Neural cell (in vitro differentiated cells): ENCODE results near the gene C9orf40. TPM values are rescaled to one million over a fixed set of nuclear protein-coding genes. Genes with fewer than 3 reads are reported as not detected.

Source experiments
- H2AFZ ChIP-seq: fragments of 200-600, 300-800 bp; sonication (generic), shearing (Covaris generic); 2 replicates; pipeline ENCODE4 v1.6.0; 2014; ENCODE audit warnings: low read depth, mild to moderate bottlenecking, antibody characterized with exemption, low read length, moderate library complexity
- H3F3A ChIP-seq: fragments of 200-600 bp; shearing (Covaris generic); 2 replicates; pipeline ENCODE4 v1.6.1; 2016; ENCODE audit warnings: mild to moderate bottlenecking, moderate library complexity, mixed read lengths, antibody characterized with exemption, low read length; ENCODE audit not compliant: insufficient read depth, poor library complexity, severe bottlenecking
- H3K27ac ChIP-seq: fragments of 200-600, 300-800 bp; sonication (generic), shearing (Covaris generic); 2 replicates; pipeline ENCODE4 v1.5.1; 2014; ENCODE audit warnings: mild to moderate bottlenecking, low read length, moderate library complexity
- H3K27me3 ChIP-seq: fragments of 300-800, 200-600 bp; sonication (generic), shearing (Covaris generic); 2 replicates; pipeline ENCODE4 v1.6.0; 2014; ENCODE audit warnings: mild to moderate bottlenecking, low read depth, low read length, moderate library complexity; ENCODE audit not compliant: insufficient read depth
- H3K36me3 ChIP-seq: fragments of 300-800, 200-600 bp; sonication (generic), shearing (Covaris generic); 2 replicates; pipeline ENCODE4 v1.5.1; 2014; ENCODE audit warnings: mild to moderate bottlenecking, antibody characterized with exemption, low read length, moderate library complexity; ENCODE audit not compliant: insufficient read depth
- H3K4me2 ChIP-seq: fragments of 300-800, 200-600 bp; sonication (generic), shearing (Covaris generic); 2 replicates; pipeline ENCODE4 v1.6.0; 2014; ENCODE audit warnings: mild to moderate bottlenecking, low read length
- H3K4me3 ChIP-seq: fragments of 300-800, 200-600 bp; sonication (generic), shearing (Covaris generic); 2 replicates; pipeline ENCODE4 v1.5.1; 2014; ENCODE audit warnings: mild to moderate bottlenecking, low read length, moderate library complexity
- H3K79me2 ChIP-seq: fragments of 200-600 bp; shearing (Covaris generic); replicated peaks from 2 replicates; pipeline ENCODE4 v1.6.0; 2014; ENCODE audit warnings: mild to moderate bottlenecking, low read length, moderate library complexity; ENCODE audit not compliant: insufficient read depth
- H3K9ac ChIP-seq: fragments of 300-800, 200-600 bp; sonication (generic), shearing (Covaris generic); 2 replicates; pipeline ENCODE4 v1.6.1; 2016; ENCODE audit warnings: mild to moderate bottlenecking, low read length, mixed read lengths
- H3K9me2 ChIP-seq: fragments of 200-600 bp; shearing (Covaris generic); 2 replicates; pipeline ENCODE4 v1.6.1; 2016; ENCODE audit warnings: mild to moderate bottlenecking, low read length, mixed read lengths; ENCODE audit not compliant: insufficient read depth
- H3K9me3 ChIP-seq: fragments of 200-600, 300-800 bp; sonication (generic), shearing (Covaris generic); 2 replicates; pipeline ENCODE4 v1.6.1; 2016; ENCODE audit warnings: mild to moderate bottlenecking, mixed run types, low read length, moderate library complexity, mixed read lengths
- H4K20me1 ChIP-seq: fragments of 200-600 bp; shearing (Covaris generic); 2 replicates; pipeline ENCODE4 v1.6.1; 2016; ENCODE audit warnings: mild to moderate bottlenecking, mixed run types; ENCODE audit not compliant: insufficient read depth
- CTCF ChIP-seq: fragments of 450-650 bp; IDR thresholded peaks from 2 replicates; pipeline ENCODE4 v1.5.1; 2014; ENCODE audit warnings: antibody characterized with exemption, mild to moderate bottlenecking, moderate library complexity; ENCODE audit not compliant: poor library complexity, severe bottlenecking
- EP300 ChIP-seq: fragments of 450-650 bp; conservative IDR thresholded peaks from 2 replicates; pipeline ENCODE4 v1.6.1; 2014; ENCODE audit warnings: antibody characterized with exemption, mild to moderate bottlenecking, moderate library complexity; ENCODE audit not compliant: poor library complexity, severe bottlenecking
- EZH2 ChIP-seq: fragments of 200-600, 300-800 bp; shearing (Covaris generic), sonication (generic); IDR thresholded peaks from 2 replicates; pipeline ENCODE4 v1.6.1; 2014; ENCODE audit warnings: antibody characterized with exemption, low read length, borderline replicate concordance, mild to moderate bottlenecking; ENCODE audit not compliant: insufficient read depth, poor library complexity, severe bottlenecking
- MXI1 ChIP-seq: fragments of 450-650 bp; conservative IDR thresholded peaks from 2 replicates; pipeline ENCODE4 v1.6.1; 2014; ENCODE audit warnings: antibody characterized with exemption, mild to moderate bottlenecking; ENCODE audit not compliant: poor library complexity, severe bottlenecking
- POLR2AphosphoS5 ChIP-seq: IDR thresholded peaks from 2 replicates; pipeline ENCODE4 v1.6.1; 2012
- RAD21 ChIP-seq: fragments of 450-650 bp; conservative IDR thresholded peaks from 2 replicates; pipeline ENCODE4 v1.6.1; 2014; ENCODE audit warnings: antibody characterized with exemption, mild to moderate bottlenecking, moderate library complexity
- REST ChIP-seq: IDR thresholded peaks from 2 replicates; pipeline ENCODE4 v1.6.1; 2012; ENCODE audit warnings: borderline replicate concordance
- SMC3 ChIP-seq: fragments of 450-650 bp; conservative IDR thresholded peaks from 2 replicates; pipeline ENCODE4 v1.6.1; 2014; ENCODE audit warnings: antibody characterized with exemption, mild to moderate bottlenecking, moderate library complexity; ENCODE audit not compliant: poor library complexity
- TAF1 ChIP-seq: IDR thresholded peaks from 2 replicates; pipeline ENCODE4 v1.6.1; 2012; ENCODE audit warnings: low read depth
- polyA plus RNA-seq: library from polyadenylated mRNA; depleted of rRNA; stranded (reverse); fragments of >200 nt; gene quantifications from 2 replicates; pipeline ENCODE4 v1.2.3, GENCODE V29; 2014

The C9orf40 gene
- polyA plus RNA-seq, 1 donor from 2014 or later = 14.4 TPM

GRCh38 chr9:74974558-74974957, 21.8 kb upstream of the C9orf40 start:
- no peak overlapping the region for H3K4me3 ChIP-seq
- H2AFZ ChIP-seq = no peak overlapping the region
- no peak overlapping the region for H3K4me2 ChIP-seq
- TF ChIP-seq REST (no peak), EP300 (peak; percentile 60), EZH2 (no peak), CTCF (no peak), TAF1 (no peak)
- no peaks in the 10 kb centered on the region for H3F3A ChIP-seq
- no peaks in the 10 kb centered on the region for H4K20me1 ChIP-seq
- H3K9me3 ChIP-seq = no peaks in the 10 kb centered on the region
- no peak overlapping the region for H3K27ac ChIP-seq
- H3K9ac ChIP-seq = no peak overlapping the region
- H3K27me3 ChIP-seq = no peaks in the 10 kb centered on the region
- H3K36me3 ChIP-seq = no peaks in the 10 kb centered on the region
- H3K79me2 ChIP-seq = no peaks in the 10 kb centered on the region
- no peaks in the 10 kb centered on the region for H3K9me2 ChIP-seq

- Histone ChIP-seq H4K20me1 (no peaks in the 10 kb centered on the region), H3K27me3 (no peaks in the 10 kb centered on the region), H3K4me3 (no peak overlapping the region), H3K27ac (no peak overlapping the region), H3K9me2 (no peaks in the 10 kb centered on the region), H3K4me2 (no peak overlapping the region), H3K9ac (no peak overlapping the region), H3K9me3 (no peaks in the 10 kb centered on the region), H3K79me2 (no peaks in the 10 kb centered on the region), H2AFZ (no peak overlapping the region), H3K36me3 (no peaks in the 10 kb centered on the region), H3F3A (no peaks in the 10 kb centered on the region)
- TF ChIP-seq TAF1 (no peak), POLR2AphosphoS5 (no peak), EP300 (no peak), SMC3 (no peak), RAD21 (no peak), MXI1 (no peak), CTCF (no peak), EZH2 (no peak), REST (no peak)
Observed at GRCh38 chr9:74973714-74974113, 21.0 kb upstream of the C9orf40 start.
